AG04449 (cell line): ENCODE results near the gene NBL1.

Experiments
- CTCF ChIA-PET: fragments of 350-600 bp; formaldehyde crosslinking; extraction: SDS; loops from one replicate; lab custom pipeline; 2021; ENCODE audit warnings: antibody characterized with exemption; lab: Yijun Ruan, JAX
- POLR2A ChIA-PET: fragments of 400-600, 350-600 bp; formaldehyde crosslinking; extraction: SDS; loops from one replicate; lab custom pipeline; 2020; ENCODE audit warnings: antibody characterized with exemption, inconsistent platforms; lab: Yijun Ruan, JAX
- DNase-seq: peaks from one replicate; pipeline ENCODE4 v3.0.0-alpha.2; 2010; ENCODE audit warnings: low read depth, low spot score
- H3K4me3 ChIP-seq: 2 replicates; pipeline ENCODE4 v1.5.1; 2011; ENCODE audit warnings: low read depth, mild to moderate bottlenecking, control low read depth, low read length
- TF ChIP-seq, protein P1 (sequence below): IDR thresholded peaks from one replicate; pipeline ENCODE4 v1.5.1; 2011; ENCODE audit warnings: mild to moderate bottlenecking, moderate library complexity, low read length, control low read depth, inconsistent platforms; ENCODE audit not compliant: insufficient read depth; ENCODE audit errors: missing control alignments

Gene NBL1

DNA sequence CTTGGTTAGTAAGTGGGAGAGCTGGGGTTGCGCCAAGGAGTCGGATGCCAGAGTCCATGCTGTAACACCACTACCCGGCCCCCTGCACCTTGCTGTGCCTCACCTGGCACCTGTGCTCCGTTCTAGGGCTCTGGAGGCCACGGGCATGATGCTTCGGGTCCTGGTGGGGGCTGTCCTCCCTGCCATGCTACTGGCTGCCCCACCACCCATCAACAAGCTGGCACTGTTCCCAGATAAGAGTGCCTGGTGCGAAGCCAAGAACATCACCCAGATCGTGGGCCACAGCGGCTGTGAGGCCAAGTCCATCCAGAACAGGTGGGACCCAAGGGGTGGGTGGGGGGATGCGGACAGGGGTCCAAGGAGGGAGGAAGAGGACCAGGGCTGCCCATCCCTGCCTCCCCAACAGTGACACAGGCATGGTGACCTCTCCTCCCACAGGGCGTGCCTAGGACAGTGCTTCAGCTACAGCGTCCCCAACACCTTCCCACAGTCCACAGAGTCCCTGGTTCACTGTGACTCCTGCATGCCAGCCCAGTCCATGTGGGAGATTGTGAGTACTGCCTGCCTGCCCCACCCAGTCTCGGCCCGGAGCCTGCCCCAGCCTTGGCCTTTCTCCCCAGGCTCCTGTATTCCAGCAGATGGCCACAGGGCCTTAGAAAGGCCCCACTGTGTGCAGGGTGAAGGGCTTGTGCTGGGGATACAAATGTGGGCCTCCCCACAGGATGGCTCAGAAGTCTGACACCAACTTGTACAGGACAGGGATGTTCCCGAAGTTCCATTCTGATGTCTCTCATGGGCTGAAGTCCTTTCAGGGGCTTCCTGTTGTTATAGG is 11.0 kb downstream of the NBL1 start:
- CTCF ChIA-PET, result interaction anchor here (0.7 to 13.4 kb wide), 21 partner anchors 9 to 413 kb away, joined by 3 to 178 read pairs (median 8); partner anchors contain the start of genes AKR7A2 and SLC66A1
- TF ChIP-seq, protein P1, sequence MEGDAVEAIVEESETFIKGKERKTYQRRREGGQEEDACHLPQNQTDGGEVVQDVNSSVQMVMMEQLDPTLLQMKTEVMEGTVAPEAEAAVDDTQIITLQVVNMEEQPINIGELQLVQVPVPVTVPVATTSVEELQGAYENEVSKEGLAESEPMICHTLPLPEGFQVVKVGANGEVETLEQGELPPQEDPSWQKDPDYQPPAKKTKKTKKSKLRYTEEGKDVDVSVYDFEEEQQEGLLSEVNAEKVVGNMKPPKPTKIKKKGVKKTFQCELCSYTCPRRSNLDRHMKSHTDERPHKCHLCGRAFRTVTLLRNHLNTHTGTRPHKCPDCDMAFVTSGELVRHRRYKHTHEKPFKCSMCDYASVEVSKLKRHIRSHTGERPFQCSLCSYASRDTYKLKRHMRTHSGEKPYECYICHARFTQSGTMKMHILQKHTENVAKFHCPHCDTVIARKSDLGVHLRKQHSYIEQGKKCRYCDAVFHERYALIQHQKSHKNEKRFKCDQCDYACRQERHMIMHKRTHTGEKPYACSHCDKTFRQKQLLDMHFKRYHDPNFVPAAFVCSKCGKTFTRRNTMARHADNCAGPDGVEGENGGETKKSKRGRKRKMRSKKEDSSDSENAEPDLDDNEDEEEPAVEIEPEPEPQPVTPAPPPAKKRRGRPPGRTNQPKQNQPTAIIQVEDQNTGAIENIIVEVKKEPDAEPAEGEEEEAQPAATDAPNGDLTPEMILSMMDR, result no peak

DNA sequence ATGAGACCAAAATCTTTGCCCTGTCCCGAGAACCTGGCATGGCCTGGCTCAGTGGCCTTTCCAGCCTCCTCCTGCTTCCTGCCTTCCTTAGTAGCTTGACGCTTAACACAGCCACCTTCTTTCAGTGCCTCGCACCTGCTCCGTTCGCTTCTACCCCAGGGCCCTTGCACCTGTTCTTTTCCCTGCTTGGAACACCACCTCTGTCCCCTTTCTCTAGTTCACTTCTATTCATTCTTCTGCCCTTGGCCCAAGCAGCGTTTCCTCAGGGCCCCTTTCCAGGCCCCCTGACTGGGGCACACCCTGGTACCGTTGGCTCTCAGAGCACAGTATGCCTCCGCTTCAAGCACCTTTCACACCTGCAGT is 11.6 kb downstream of the NBL1 start:
- POLR2A ChIA-PET, result no interaction called here
- TF ChIP-seq, protein P1, result no peak

More for the DNA sequence above, 11.0 kb downstream of the NBL1 start:
- no peak overlapping the region for H3K4me3 ChIP-seq
- POLR2A ChIA-PET, result no interaction called here
- no peak for DNase-seq

DNA sequence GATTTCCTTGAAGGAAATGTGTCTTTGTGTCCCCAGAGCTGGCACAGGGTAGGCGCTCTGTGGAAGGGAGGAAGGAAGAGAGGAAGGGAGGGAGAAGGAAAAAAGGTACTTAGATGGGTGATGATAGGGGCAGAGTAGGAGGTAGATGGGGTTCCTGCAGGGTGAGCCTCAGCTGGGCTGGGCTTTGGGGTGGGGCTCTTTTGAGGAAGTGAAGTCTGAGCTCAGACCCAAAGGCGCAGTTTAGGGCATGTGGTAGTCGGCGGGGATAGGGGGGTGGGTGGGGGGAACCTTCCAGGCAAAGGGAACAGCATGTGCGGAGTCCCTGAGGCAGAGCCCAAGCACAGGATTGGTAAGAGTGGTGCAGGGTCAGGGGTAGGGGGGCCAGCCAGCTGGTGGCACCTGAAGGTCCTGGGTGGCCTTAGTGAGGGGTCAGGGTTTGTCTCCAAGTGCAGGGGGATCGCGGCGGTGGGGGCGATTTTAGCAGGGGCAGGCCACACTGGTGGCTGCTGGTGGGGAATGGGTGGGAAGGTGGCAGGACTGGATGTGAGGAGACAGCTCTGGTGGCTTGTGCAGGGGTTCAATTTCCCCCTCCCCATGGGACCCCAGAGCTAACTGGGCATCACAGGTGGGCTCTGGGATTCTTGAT is 12.1 kb downstream of the NBL1 start:
- no peak for DNase-seq
- ChIA-PET CTCF (interaction anchor here (0.6 to 13.4 kb wide), 5 partner anchors 10 to 414 kb away, joined by 3 to 178 read pairs (median 5); no protein-coding TSS in a partner anchor), POLR2A (no interaction called here)
- no peak overlapping the region for H3K4me3 ChIP-seq
- TF ChIP-seq, protein P1, result no peak

More for the DNA sequence above, 11.6 kb downstream of the NBL1 start:
- CTCF ChIA-PET, result interaction anchor here (1.1 to 13.4 kb wide), 4 partner anchors 10 to 414 kb away, joined by 3 to 178 read pairs (median 6); no protein-coding TSS in a partner anchor
- H3K4me3 ChIP-seq, result no peak overlapping the region
- no peak for DNase-seq

DNA sequence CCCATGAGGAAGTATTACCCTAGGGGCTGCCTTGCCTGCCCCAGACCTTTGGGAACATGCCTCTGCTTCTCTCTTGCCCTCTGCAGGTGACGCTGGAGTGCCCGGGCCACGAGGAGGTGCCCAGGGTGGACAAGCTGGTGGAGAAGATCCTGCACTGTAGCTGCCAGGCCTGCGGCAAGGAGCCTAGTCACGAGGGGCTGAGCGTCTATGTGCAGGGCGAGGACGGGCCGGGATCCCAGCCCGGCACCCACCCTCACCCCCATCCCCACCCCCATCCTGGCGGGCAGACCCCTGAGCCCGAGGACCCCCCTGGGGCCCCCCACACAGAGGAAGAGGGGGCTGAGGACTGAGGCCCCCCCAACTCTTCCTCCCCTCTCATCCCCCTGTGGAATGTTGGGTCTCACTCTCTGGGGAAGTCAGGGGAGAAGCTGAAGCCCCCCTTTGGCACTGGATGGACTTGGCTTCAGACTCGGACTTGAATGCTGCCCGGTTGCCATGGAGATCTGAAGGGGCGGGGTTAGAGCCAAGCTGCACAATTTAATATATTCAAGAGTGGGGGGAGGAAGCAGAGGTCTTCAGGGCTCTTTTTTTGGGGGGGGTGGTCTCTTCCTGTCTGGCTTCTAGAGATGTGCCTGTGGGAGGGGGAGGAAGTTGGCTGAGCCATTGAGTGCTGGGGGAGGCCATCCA is 12.8 kb downstream of the NBL1 start:
- DNase-seq, result no peak
- no peak overlapping the region for H3K4me3 ChIP-seq
- TF ChIP-seq, protein P1, result no peak
- ChIA-PET POLR2A (no interaction called here), CTCF (interaction anchor here (0.6 to 13.4 kb wide), 2 partner anchors 47 to 312 kb away, joined by 3 to 178 read pairs; no protein-coding TSS in a partner anchor)

GRCh38 chr1:19657511-19657910 is 13.4 kb downstream of the NBL1 start:
- H3K4me3 ChIP-seq, result no peak overlapping the region
- TF ChIP-seq, protein P1, result no peak
- ChIA-PET POLR2A (no interaction called here), CTCF (interaction anchor here (1.0 to 13.4 kb wide), 2 partner anchors 256 to 312 kb away, joined by 4 to 178 read pairs; no protein-coding TSS in a partner anchor)
- no peak for DNase-seq
